Fibroblast of mammary gland (primary cell): Measurements from ENCODE around the gene RPL22L1.
A peak's percentile ranks its signal among the peaks of the same experiment; 100 is the strongest.

Experiments used
- DNase-seq: peaks from one replicate; pipeline ENCODE4 v3.0.0-alpha.2; 2010; ENCODE audit warnings: low read depth
- H3K4me3 ChIP-seq: 2 replicates; pipeline ENCODE4 v1.5.1; 2011; ENCODE audit warnings: low read depth, mild to moderate bottlenecking, low read length, moderate library complexity; ENCODE audit not compliant: control insufficient read depth
- TF ChIP-seq, protein P1 (sequence below): conservative IDR thresholded peaks from 2 replicates; pipeline ENCODE4 v1.5.1; 2011; ENCODE audit warnings: low read depth, low read length, inconsistent platforms; ENCODE audit not compliant: control insufficient read depth, insufficient read depth

The RPL22L1 gene

DNA sequence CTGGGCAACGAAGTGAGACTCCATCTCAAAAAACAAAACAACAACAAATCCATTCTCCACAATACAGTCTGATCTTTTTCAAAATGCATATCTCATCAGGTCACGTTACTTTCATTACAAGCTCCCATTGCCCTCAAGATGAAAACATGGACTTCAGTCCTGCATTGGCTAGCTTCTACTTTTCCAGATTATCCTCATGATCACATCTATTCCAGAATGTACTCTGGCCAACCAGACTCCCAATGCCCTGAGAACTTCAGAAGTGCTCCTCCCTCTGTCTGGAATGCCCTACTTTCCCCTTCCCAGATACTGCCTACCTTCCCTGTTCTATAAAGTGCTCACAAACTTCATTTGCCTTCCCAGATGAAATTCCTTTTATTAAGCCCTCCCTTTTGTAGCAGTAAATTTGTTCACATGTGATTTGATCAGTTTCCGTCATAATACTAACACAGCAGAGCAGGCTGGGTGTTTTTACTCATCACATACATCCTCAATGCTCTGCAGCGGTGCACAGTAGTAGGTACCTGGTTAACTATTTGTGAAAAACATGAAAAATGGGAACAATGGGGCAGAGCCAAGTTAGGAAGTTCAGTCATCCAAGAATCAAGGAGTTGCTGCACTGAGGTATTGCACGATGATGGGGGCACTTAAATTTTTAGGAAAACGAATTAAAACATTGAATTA lies 5.3 kb downstream of the RPL22L1 start:
- no peak overlapping the region for H3K4me3 ChIP-seq
- peak; percentile 26 for DNase-seq
- TF ChIP-seq, protein P1, sequence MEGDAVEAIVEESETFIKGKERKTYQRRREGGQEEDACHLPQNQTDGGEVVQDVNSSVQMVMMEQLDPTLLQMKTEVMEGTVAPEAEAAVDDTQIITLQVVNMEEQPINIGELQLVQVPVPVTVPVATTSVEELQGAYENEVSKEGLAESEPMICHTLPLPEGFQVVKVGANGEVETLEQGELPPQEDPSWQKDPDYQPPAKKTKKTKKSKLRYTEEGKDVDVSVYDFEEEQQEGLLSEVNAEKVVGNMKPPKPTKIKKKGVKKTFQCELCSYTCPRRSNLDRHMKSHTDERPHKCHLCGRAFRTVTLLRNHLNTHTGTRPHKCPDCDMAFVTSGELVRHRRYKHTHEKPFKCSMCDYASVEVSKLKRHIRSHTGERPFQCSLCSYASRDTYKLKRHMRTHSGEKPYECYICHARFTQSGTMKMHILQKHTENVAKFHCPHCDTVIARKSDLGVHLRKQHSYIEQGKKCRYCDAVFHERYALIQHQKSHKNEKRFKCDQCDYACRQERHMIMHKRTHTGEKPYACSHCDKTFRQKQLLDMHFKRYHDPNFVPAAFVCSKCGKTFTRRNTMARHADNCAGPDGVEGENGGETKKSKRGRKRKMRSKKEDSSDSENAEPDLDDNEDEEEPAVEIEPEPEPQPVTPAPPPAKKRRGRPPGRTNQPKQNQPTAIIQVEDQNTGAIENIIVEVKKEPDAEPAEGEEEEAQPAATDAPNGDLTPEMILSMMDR, result no peak

DNA sequence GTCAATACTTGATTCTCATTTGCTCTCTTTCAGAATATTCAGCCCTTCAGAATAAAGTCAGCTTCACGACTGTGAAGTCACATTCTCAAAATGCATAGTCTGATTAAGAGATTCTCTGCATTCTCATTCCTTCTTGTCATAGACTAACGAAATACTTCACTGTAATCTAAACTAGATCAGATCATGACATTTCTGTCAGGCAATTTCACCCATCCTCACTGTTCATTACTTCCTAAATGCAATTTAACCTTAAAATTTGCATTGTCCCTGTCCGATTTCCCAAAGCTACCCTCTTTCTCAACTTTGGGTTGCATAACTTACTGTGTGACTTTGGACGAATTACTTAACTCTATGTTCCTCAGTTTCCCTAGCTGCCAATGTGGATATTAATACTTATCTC lies 6.2 kb downstream of the RPL22L1 start:
- no peak overlapping the region for H3K4me3 ChIP-seq
- no peak for DNase-seq
- TF ChIP-seq, protein P1, result no peak

DNA sequence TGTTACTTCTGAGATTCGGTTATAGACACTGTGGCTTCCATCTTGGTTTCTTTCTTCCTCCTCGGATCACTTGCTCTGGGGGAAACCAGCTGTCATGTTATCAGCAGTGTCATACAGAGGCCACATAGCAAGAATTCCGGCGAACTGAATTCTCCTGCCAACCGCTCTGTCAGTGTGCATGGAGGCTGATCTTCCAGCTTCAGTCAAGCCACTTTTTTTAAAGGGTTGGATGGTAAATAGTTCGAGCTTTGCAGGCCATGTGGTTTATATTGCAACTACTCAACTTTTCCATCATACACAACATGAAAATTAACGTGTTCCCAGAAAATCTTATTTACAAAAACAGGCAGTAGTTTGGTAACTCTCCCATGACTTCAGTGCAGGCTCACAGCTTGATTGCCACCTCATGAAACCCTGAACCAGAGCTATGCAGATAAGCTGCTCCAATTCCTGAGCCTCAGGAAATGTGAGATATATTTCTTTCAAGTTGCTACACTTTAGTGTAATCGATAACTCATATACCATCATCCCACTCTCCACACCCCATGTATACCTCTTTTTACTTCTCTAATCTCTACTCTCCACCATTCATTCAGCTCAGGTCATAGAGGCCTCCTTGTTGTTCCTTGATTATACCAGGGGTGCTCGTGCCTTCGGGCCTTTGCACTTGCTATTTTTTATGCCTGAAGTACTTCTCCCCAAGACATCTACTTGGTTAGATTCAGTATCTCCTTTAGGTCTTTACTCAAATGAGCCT lies 7.2 kb downstream of the RPL22L1 start:
- no peak for DNase-seq

DNA sequence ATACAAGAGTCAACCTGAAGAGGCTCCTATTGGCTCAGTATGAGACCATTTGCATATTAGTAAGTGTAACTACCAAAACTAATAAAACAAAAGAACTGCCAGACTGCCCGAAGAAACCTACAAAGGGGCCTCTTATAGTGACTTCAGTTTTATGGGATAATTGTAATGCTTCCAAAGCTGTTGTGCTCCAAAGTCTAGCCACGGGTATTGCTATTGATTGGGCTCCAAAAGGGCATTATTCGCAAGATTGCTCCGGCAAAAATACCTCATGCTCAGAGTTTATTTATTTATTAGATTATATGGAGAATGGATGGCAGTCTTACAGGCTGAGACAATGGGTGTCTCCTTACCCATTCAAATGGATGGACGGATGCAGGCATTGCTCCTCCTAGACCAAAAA lies 11.4 kb downstream of the RPL22L1 start:
- TF ChIP-seq, protein P1, result no peak
- DNase-seq, result no peak
- no peak overlapping the region for H3K4me3 ChIP-seq

More for the DNA sequence above, 7.2 kb downstream of the RPL22L1 start:
- TF ChIP-seq, protein P1, result no peak
- H3K4me3 ChIP-seq, result no peak overlapping the region

DNA sequence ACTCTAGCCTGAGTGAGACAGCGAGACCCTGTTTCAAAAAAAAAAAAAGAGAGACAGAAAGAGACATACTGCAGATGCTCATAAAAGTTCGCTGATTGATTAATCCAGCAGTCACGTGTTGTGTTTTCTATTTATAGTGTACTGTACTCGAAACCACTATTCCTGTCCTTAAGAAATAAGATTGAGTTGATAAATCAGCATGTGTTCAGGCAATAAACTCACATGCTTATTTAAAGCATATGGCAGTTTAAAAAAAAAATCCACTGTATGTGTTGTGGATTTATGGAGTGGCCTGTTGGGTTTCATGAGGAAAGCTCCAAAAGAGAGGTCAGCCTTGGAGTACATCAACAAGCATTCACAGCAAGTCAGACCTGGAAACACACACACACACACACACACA lies 17.7 kb downstream of the RPL22L1 start:
- TF ChIP-seq, protein P1, result no peak
- H3K4me3 ChIP-seq, result no peak overlapping the region
- DNase-seq, result no peak

DNA sequence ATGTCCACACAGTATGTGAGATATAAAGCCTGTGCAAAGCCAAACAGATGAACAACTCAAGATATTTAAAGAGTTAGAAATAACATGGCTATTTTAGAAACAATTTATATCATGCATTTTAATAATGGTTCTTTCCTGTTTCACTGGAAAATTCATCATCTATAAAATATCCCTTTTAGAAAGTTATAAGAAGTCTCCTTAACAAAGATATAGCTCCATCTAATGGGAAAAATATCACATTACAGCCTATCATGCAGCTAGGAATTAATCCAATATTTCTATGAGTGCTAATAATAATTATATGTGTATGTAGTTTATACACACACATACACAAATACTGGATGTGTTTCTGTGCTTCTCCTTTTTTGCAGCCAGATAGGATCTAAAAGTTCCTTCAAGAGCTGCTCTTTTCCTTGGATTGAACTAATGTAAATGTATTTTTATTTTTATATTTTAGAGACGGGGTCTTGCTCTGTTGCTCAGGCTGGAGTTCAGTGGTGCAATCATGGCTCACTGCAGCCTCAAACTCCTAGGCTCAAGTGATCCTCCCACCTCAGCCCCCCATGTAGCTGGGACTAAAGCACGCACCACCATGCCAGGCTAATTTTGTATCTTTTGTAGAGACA lies 21.6 kb downstream of the RPL22L1 start:
- TF ChIP-seq, protein P1, result peak; percentile 51
- no peak overlapping the region for H3K4me3 ChIP-seq
- DNase-seq, result peak; percentile 46
